Prostate gland (tissue), 2 donors: ENCODE data around the gene GALNT11.

Source experiments
- POLR2AphosphoS5 ChIP-seq: sonication (generic); formaldehyde crosslinking; IDR thresholded peaks from one replicate; pipeline ENCODE4 v1.6.1; 2017; ENCODE audit warnings: antibody characterized with exemption
- TF ChIP-seq, protein P1 (sequence below), 4 experiments: fragments of 200-600 bp in 2 of 4; fragments of 450-650 bp in 2 of 4; sonication (generic) in 2 of 4; IDR thresholded peaks; 1 replicate in 3 of 4; 2 replicates in 1 of 4; pipeline ENCODE4 v1.5.1; 2016 to 2019; ENCODE audit warnings: antibody characterized with exemption in 4 of 4, mild to moderate bottlenecking in 2 of 4, moderate library complexity in 2 of 4

DNA sequence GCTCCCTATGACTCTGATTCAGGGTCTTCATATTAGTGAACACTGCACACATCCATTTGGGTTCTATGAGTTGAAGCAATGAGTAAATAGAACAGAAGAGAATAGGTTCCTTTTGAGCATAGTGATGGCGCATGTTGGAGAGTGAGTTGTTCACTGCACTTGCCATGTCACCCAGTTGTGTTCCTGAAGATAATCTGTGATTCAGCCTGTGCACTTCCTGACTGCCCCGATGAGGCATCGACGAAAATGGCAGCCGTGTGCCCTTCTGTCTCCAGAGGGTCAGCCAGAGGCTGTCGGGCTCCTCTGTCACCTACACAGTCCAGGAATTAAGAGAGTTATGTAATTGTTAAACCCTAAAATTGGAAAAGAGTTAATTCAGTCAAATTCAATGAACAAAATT lies 94.7 kb downstream of the GALNT11 start:
- TF ChIP-seq, protein P1, sequence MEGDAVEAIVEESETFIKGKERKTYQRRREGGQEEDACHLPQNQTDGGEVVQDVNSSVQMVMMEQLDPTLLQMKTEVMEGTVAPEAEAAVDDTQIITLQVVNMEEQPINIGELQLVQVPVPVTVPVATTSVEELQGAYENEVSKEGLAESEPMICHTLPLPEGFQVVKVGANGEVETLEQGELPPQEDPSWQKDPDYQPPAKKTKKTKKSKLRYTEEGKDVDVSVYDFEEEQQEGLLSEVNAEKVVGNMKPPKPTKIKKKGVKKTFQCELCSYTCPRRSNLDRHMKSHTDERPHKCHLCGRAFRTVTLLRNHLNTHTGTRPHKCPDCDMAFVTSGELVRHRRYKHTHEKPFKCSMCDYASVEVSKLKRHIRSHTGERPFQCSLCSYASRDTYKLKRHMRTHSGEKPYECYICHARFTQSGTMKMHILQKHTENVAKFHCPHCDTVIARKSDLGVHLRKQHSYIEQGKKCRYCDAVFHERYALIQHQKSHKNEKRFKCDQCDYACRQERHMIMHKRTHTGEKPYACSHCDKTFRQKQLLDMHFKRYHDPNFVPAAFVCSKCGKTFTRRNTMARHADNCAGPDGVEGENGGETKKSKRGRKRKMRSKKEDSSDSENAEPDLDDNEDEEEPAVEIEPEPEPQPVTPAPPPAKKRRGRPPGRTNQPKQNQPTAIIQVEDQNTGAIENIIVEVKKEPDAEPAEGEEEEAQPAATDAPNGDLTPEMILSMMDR (IDR thresholded peaks at IDR 0.05): no peak
- TF ChIP-seq POLR2AphosphoS5: no peak
